Measurements from ENCODE around the gene PRSS23. TPM values are rescaled to one million over a fixed set of nuclear protein-coding genes. Genes with fewer than 3 reads are reported as not detected.

PRSS23 gene
- total and polyA plus RNA-seq, 7 donors, result 2.3 to 17.8 (median 4.4) TPM

DNA sequence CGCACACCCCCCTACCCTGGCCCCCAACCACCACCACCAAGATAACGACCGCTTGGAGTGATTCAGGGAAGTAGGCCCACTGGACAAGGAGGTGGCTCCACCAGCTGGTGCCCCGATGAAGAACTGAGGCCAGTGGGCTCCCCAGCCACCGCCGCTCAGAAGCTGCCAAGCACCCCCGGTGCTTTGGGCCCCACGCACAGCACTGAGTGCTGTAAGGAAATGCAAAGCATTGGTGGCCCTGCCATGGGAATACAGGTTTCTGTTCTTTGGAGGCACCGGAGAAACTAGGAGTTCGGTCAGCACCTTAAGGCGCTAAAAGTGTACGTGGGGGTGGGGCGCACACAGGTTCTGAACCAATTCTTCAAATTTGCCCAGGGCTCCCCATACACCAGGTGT is 664 bp upstream of the PRSS23 start:
- ATAC-seq (peak; percentile 26 to 48 (median 42)), DNase-seq (no peak)
- H3K36me3 ChIP-seq (ENCODE audit: insufficient read depth in 1 of 2, low read depth in 1 of 2), result no peaks in the 10 kb centered on the region
- peaks cover 15% of the 10 kb centered on the region for H3K4me1 ChIP-seq
- 59 to 71% (median 66%) methylated on average over 13 of the region's 13 CpGs for WGBS, 3 donors
- H3K9me3 ChIP-seq, result no peaks in the 10 kb centered on the region
- intact Hi-C loops (cut with DNase I), result loop anchor here (5.0 kb wide), 3 partner anchors 112 to 192 kb away; partner anchors contain the start of gene ME3 (in 2 of the 2)
- TF ChIP-seq, protein P1, sequence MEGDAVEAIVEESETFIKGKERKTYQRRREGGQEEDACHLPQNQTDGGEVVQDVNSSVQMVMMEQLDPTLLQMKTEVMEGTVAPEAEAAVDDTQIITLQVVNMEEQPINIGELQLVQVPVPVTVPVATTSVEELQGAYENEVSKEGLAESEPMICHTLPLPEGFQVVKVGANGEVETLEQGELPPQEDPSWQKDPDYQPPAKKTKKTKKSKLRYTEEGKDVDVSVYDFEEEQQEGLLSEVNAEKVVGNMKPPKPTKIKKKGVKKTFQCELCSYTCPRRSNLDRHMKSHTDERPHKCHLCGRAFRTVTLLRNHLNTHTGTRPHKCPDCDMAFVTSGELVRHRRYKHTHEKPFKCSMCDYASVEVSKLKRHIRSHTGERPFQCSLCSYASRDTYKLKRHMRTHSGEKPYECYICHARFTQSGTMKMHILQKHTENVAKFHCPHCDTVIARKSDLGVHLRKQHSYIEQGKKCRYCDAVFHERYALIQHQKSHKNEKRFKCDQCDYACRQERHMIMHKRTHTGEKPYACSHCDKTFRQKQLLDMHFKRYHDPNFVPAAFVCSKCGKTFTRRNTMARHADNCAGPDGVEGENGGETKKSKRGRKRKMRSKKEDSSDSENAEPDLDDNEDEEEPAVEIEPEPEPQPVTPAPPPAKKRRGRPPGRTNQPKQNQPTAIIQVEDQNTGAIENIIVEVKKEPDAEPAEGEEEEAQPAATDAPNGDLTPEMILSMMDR (IDR thresholded peaks at IDR 0.05), result no peak
- peak overlapping the region; percentile 78 for H3K4me3 ChIP-seq
- H3K27me3 ChIP-seq (ENCODE audit: insufficient read depth in 3 of 3, low read length in 2 of 3), result no peaks in the 10 kb centered on the region
- H3K27ac ChIP-seq, result peak overlapping the region; percentile 82

DNA sequence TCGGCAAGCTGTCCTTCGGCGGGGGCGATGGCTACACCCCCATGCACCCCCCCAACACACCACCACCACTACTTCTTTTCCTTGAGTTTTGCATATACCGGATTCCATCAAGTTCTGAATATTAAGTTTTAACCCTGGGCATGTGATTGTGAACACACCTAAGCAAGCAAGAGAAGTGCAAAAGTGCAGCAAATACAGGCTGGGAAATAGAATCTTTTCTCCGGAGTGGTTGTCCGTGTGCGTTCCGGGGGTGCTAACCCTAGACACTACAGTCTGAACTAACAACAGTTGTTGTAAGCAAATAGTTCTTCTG is 574 bp downstream of the PRSS23 start:
- no peak for DNase-seq
- 3 to 4% (median 4%) methylated on average over 9 of the region's 9 CpGs for WGBS, 3 donors
- H3K27me3 ChIP-seq (ENCODE audit: insufficient read depth in 3 of 3, low read length in 2 of 3), result no peaks in the 10 kb centered on the region
- TF ChIP-seq, protein P1 (IDR thresholded peaks at IDR 0.05), result no peak
- no peaks in the 10 kb centered on the region for H3K36me3 ChIP-seq (ENCODE audit: insufficient read depth in 1 of 2, low read depth in 1 of 2)
- no peaks in the 10 kb centered on the region for H3K9me3 ChIP-seq
- ATAC-seq, result no peak
- H3K27ac ChIP-seq, result peak overlapping the region; percentile 82
- peak overlapping the region; percentile 78 for H3K4me3 ChIP-seq
- intact Hi-C loops (cut with DNase I), result loop anchor here (5.0 kb wide), 3 partner anchors 114 to 194 kb away; partner anchors contain the start of gene ME3 (in 2 of the 2)
- peaks cover 15% of the 10 kb centered on the region for H3K4me1 ChIP-seq

DNA sequence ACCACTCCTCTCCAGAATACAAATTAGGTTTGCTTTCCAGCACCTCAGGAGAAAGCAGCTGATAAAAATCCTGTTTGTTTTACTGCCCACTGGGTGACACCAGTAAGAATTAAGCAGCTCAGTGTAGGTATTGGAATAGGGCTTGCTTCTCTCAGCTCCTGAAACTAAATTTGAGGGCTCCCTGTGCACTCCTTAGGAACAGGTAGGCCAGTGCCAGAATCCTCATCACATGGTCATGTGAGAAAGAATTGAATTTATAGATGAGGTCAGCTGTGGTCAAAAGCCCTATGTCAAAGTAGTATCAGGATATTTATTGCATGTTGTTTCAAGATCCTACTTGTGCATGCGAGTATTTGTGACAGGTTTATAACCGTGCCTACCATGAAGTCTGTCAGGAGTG is 1.0 kb downstream of the PRSS23 start:
- TF ChIP-seq, protein P1 (IDR thresholded peaks at IDR 0.05), result no peak
- peak overlapping the region; percentile 82 for H3K27ac ChIP-seq
- 50 to 85% (median 69%) methylated on average over 2 of the region's 2 CpGs for WGBS, 3 donors
- no peaks in the 10 kb centered on the region for H3K27me3 ChIP-seq (ENCODE audit: insufficient read depth in 3 of 3, low read length in 2 of 3)
- no peaks in the 10 kb centered on the region for H3K36me3 ChIP-seq (ENCODE audit: insufficient read depth in 1 of 2, low read depth in 1 of 2)
- peak overlapping the region; percentile 78 for H3K4me3 ChIP-seq
- peaks cover 15% of the 10 kb centered on the region for H3K4me1 ChIP-seq
- H3K9me3 ChIP-seq, result no peaks in the 10 kb centered on the region
- ATAC-seq, result no peak
- DNase-seq, result no peak
- intact Hi-C loops (cut with DNase I), result loop anchor here (5.0 kb wide), 3 partner anchors 114 to 194 kb away; partner anchors contain the start of gene ME3 (in 2 of the 2)

DNA sequence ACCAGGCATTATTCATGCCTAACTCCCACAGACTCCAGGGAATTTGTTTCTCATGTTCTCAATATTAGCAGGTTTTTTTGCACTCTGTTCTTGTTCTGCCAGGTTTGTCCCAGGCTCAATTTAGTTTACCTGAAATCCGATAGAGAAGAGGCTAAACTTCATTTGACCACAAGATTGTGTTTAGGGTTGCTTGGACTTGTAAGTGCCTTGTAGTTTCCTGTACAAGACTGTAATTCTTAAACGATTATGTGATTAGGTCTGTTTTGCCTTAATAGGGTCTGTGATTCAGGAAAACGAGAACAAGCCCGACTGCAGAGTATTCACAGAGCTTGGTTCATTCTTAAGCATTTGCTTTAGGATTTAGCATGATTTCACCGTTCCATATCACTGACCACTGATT is 1.8 kb downstream of the PRSS23 start:
- 65 to 83% (median 71%) methylated on average over 5 of the region's 5 CpGs for WGBS, 3 donors
- peak overlapping the region; percentile 78 for H3K4me3 ChIP-seq
- H3K4me1 ChIP-seq, result peaks cover 15% of the 10 kb centered on the region
- no peak overlapping the region for H3K27ac ChIP-seq
- no peaks in the 10 kb centered on the region for H3K36me3 ChIP-seq (ENCODE audit: insufficient read depth in 1 of 2, low read depth in 1 of 2)
- ATAC-seq (no peak), DNase-seq (no peak)
- no peaks in the 10 kb centered on the region for H3K9me3 ChIP-seq
- TF ChIP-seq, protein P1 (IDR thresholded peaks at IDR 0.05), result no peak
- H3K27me3 ChIP-seq (ENCODE audit: insufficient read depth in 3 of 3, low read length in 2 of 3), result no peaks in the 10 kb centered on the region
- intact Hi-C loops (cut with DNase I), result loop anchor here (1.0 to 5.0 kb wide), 4 partner anchors 115 to 346 kb away; partner anchors contain the start of gene ME3 (in 2 of the 2)

DNA sequence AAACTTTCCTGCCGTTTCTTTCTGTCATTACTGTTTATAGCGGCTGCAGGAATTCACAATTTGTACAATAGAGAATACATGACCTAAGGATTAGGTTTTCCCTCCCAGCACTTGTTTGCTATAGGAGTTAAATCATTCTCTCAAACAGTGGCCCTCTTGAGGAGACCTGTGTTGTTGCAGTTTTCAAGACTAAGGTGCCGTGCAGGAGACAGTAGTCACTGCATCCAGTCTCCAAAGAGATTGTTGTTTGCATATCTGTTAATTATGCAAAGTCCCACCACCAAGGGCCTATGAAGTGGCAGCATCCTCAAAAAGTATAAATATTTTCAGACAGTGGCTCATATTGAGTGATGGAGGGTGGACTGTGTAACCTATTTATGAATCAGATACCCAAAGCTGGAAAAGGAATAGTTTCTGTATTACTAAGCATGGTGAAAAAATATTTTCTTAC is 2.3 kb downstream of the PRSS23 start:
- ATAC-seq, result peak in 1 of 4 donors; percentile 48
- H3K4me3 ChIP-seq, result peak overlapping the region; percentile 78
- 46 to 61% (median 49%) methylated on average over 3 of the region's 3 CpGs for WGBS, 3 donors
- H3K27me3 ChIP-seq (ENCODE audit: insufficient read depth in 3 of 3, low read length in 2 of 3), result no peaks in the 10 kb centered on the region
- no peak overlapping the region for H3K27ac ChIP-seq
- TF ChIP-seq, protein P1 (IDR thresholded peaks at IDR 0.05), result peak; percentile 60
- intact Hi-C loops (cut with DNase I), result loop anchor here (1.0 to 5.0 kb wide), 4 partner anchors 115 to 346 kb away; partner anchors contain the start of gene ME3 (in 2 of the 2)
- H3K36me3 ChIP-seq (ENCODE audit: insufficient read depth in 1 of 2, low read depth in 1 of 2), result no peaks in the 10 kb centered on the region
- H3K4me1 ChIP-seq, result peaks cover 15% of the 10 kb centered on the region
- DNase-seq, result no peak
- no peaks in the 10 kb centered on the region for H3K9me3 ChIP-seq

All from psoas muscle (tissue), 8 donors.